ENCODE measurements around the gene ADTRP. TPM values are rescaled to one million over a fixed set of nuclear protein-coding genes. Genes with fewer than 3 reads are reported as not detected.
A peak's percentile ranks its signal among the peaks of the same experiment; 100 is the strongest.

Gene ADTRP
- total and polyA plus RNA-seq, 4 donors, result 0.82 to 7.4 (median 1.2) TPM

DNA sequence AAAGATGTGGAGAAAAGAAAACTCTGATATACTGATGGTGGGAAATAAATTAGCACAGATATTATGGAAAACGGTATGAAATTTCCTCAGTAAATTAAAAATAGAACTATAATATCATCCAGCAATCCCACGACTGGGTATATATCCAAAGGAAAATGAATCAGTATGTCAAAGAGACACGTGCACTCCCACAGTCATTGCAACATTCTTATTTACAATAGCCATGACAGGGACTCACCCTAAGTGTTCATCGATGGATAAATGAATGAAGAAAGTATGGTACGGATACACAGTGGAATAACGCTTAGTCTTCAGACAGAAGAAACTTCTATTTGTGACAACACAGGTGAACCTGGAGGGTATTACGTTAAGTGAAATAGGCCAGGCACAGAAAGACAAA lies 5.7 kb upstream of the ADTRP start:
- no peak for ATAC-seq (ENCODE audit: low FRiP score)
- DNase-seq, result no peak
- no peaks in the 10 kb centered on the region for H3K4me1 ChIP-seq (ENCODE audit: control insufficient read depth in 1 of 2, insufficient read depth in 2 of 2, low read length in 2 of 2)
- WGBS, 2 donors, result 74 to 78% methylated on average over 7 of the region's 7 CpGs
- H3K27ac ChIP-seq (ENCODE audit: low read depth in 1 of 2, low read length in 2 of 2), result no peak overlapping the region
- no peaks in the 10 kb centered on the region for H3K27me3 ChIP-seq (ENCODE audit: control insufficient read depth in 1 of 2, insufficient read depth in 2 of 2, low read length in 1 of 2)
- no peaks in the 10 kb centered on the region for H3K36me3 ChIP-seq (ENCODE audit: control insufficient read depth in 1 of 2, insufficient read depth in 2 of 2, low read length in 1 of 2)
- H3K9me3 ChIP-seq (ENCODE audit: control insufficient read depth, low read length), result no peaks in the 10 kb centered on the region
- H3K4me3 ChIP-seq (ENCODE audit: low read length in 2 of 2), result no peak overlapping the region
- intact Hi-C loops (cut with DNase I), result no loop called here

DNA sequence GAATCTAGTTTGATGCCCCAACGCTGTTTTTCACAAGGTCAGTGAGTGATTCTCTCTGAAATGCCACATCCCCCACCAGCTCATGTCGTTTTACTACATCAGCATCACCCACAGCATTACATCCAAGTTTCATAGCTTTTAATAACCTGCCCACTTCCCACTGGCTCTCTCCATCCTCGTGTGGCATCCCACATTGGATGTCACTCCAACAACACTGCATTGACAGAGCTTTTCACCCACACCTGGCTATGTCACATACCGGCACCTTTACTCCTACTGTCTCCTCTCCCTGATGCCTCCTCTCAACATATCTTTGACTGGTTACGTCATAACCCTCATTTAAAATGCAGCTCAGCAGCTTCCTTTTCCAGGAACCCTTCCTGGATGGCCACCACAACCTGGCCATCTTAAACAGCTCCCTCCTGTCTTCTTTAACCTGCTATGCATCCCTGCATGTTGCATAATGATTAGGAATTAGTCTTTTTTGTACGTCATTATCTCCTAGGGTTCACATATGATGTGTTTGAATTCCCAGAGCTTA lies 5.0 kb upstream of the ADTRP start:
- no peaks in the 10 kb centered on the region for H3K36me3 ChIP-seq (ENCODE audit: control insufficient read depth in 1 of 2, insufficient read depth in 2 of 2, low read length in 1 of 2)
- intact Hi-C loops (cut with DNase I), result no loop called here
- WGBS, 2 donors, result 88 to 90% methylated on average over 6 of the region's 6 CpGs
- ATAC-seq (ENCODE audit: low FRiP score) (no peak), DNase-seq (no peak)
- H3K9me3 ChIP-seq (ENCODE audit: control insufficient read depth, low read length), result no peaks in the 10 kb centered on the region
- H3K4me3 ChIP-seq (ENCODE audit: low read length in 2 of 2), result no peak overlapping the region
- no peaks in the 10 kb centered on the region for H3K27me3 ChIP-seq (ENCODE audit: control insufficient read depth in 1 of 2, insufficient read depth in 2 of 2, low read length in 1 of 2)
- H3K27ac ChIP-seq (ENCODE audit: low read depth in 1 of 2, low read length in 2 of 2), result no peak overlapping the region
- no peaks in the 10 kb centered on the region for H3K4me1 ChIP-seq (ENCODE audit: control insufficient read depth in 1 of 2, insufficient read depth in 2 of 2, low read length in 2 of 2)

DNA sequence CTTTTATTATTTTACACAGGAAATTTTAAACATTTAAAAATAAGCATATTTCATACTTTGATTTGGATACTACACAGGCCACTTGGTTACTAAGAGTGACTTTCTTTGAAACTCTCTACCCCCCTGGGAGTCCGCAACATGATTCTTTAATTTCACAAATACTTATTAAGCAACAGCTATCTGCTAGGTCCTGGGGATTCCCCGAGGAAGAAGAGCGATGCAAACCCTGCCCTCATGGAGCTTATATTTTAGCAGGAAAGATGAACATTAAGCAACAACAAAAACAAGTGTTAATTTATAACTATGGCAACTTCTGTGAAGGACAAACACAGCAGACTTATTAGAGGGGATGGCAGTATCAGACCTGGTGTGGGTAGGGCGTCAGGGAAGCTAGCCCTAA lies 3.9 kb upstream of the ADTRP start:
- no peak overlapping the region for H3K4me3 ChIP-seq (ENCODE audit: low read length in 2 of 2)
- no peaks in the 10 kb centered on the region for H3K27me3 ChIP-seq (ENCODE audit: control insufficient read depth in 1 of 2, insufficient read depth in 2 of 2, low read length in 1 of 2)
- intact Hi-C loops (cut with DNase I), result no loop called here
- DNase-seq, result no peak
- H3K36me3 ChIP-seq (ENCODE audit: control insufficient read depth in 1 of 2, insufficient read depth in 2 of 2, low read length in 1 of 2), result no peaks in the 10 kb centered on the region
- H3K9me3 ChIP-seq (ENCODE audit: control insufficient read depth, low read length), result no peaks in the 10 kb centered on the region
- WGBS, 2 donors, result 87 to 97% methylated on average over 4 of the region's 4 CpGs
- H3K27ac ChIP-seq (ENCODE audit: low read depth in 1 of 2, low read length in 2 of 2), result no peak overlapping the region
- no peaks in the 10 kb centered on the region for H3K4me1 ChIP-seq (ENCODE audit: control insufficient read depth in 1 of 2, insufficient read depth in 2 of 2, low read length in 2 of 2)
- ATAC-seq (ENCODE audit: low FRiP score), result no peak

DNA sequence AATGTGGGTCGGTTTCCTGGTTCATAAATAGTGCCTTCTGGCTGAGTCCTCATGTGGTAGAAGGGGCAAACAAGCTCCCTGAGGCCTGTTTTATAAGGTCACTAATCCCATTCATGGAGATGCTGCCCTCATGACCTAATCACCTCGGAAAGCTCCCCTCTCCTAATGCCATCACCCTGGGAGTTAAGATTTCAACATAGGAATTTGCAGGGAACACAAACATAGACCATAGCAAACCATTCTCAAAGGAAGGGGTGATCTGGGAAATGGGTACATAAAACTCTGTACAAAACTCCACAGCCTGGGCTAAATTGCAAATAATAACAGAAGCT lies 1.5 kb upstream of the ADTRP start:
- Histone ChIP-seq H3K36me3 (ENCODE audit: control insufficient read depth in 1 of 2, insufficient read depth in 2 of 2, low read length in 1 of 2) (no peaks in the 10 kb centered on the region), H3K4me3 (ENCODE audit: low read length in 2 of 2) (no peak overlapping the region), H3K27me3 (ENCODE audit: control insufficient read depth in 1 of 2, insufficient read depth in 2 of 2, low read length in 1 of 2) (no peaks in the 10 kb centered on the region), H3K4me1 (ENCODE audit: control insufficient read depth in 1 of 2, insufficient read depth in 2 of 2, low read length in 2 of 2) (no peaks in the 10 kb centered on the region), H3K9me3 (ENCODE audit: control insufficient read depth, low read length) (no peaks in the 10 kb centered on the region), H3K27ac (ENCODE audit: low read depth in 1 of 2, low read length in 2 of 2) (no peak overlapping the region)
- WGBS, 2 donors, result 71% methylated on average over 2 of the region's 2 CpGs
- intact Hi-C loops (cut with DNase I), result no loop called here
- no peak for ATAC-seq (ENCODE audit: low FRiP score)
- DNase-seq, result no peak

DNA sequence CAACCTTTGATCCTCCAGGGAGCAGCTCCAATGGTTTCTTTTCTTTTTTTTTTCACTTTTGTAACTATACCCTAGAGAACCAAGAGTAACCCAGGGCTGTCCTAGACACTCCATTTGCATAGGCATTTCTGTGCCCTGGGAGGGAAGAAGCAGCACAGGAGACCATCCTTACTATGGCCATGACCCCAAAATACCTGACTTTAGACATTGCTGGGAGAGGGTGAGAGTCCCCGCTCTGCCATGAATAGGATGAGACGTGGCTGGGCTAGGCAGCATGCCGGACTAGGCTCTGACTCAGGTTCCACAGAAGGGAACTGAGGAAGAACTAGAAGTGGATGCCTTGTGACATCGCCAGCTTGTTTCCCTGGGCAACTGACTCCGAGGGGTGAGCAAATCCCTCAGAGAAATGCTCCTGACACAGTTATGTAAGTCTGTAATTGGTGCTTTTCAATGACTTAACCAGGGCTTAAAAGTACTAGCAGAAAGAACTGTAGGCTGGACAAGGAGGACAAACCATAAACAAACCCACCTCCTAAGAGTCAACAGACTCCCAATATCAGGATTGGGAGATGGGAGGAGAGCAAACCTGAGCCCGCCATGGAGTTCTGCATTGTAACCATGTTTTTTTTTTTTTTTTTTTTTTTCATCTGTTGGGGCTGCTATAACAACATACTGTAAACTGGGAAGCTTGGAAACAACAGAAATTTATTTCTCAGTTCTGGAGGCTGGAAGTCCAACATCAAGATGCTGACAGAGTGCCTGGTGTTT lies 910 bp upstream of the ADTRP start:
- Histone ChIP-seq H3K27me3 (ENCODE audit: control insufficient read depth in 1 of 2, insufficient read depth in 2 of 2, low read length in 1 of 2) (no peaks in the 10 kb centered on the region), H3K27ac (ENCODE audit: low read depth in 1 of 2, low read length in 2 of 2) (no peak overlapping the region), H3K4me1 (ENCODE audit: control insufficient read depth in 1 of 2, insufficient read depth in 2 of 2, low read length in 2 of 2) (no peaks in the 10 kb centered on the region), H3K36me3 (ENCODE audit: control insufficient read depth in 1 of 2, insufficient read depth in 2 of 2, low read length in 1 of 2) (no peaks in the 10 kb centered on the region), H3K9me3 (ENCODE audit: control insufficient read depth, low read length) (no peaks in the 10 kb centered on the region), H3K4me3 (ENCODE audit: low read length in 2 of 2) (no peak overlapping the region)
- DNase-seq (peak in 1 of 2 donors; percentile 66), ATAC-seq (ENCODE audit: low FRiP score) (peak; percentile 48)
- intact Hi-C loops (cut with DNase I), result no loop called here
- 83 to 87% methylated on average over 6 of the region's 6 CpGs for WGBS, 2 donors

DNA sequence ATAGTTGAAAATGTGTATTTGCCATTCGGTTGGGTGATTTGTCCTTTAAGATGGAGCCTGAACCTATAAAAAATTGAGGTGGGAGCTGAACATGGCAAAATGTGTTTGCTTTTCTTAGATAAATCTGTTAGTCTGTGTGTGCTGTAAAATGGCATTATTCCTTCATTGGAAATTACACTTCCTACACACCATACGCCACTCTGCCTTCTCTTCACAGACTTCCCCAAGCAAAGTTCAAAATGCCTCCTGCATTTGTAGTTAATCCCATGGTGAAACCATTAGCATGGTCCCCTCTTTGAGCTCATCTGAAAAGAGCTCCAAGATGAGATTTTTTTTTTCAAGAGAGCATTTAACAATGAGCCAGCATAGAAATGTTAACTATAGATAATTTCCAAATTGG lies 567 bp downstream of the ADTRP start:
- Histone ChIP-seq H3K27me3 (ENCODE audit: control insufficient read depth in 1 of 2, insufficient read depth in 2 of 2, low read length in 1 of 2) (no peaks in the 10 kb centered on the region), H3K9me3 (ENCODE audit: control insufficient read depth, low read length) (no peaks in the 10 kb centered on the region), H3K4me3 (ENCODE audit: low read length in 2 of 2) (no peak overlapping the region), H3K36me3 (ENCODE audit: control insufficient read depth in 1 of 2, insufficient read depth in 2 of 2, low read length in 1 of 2) (no peaks in the 10 kb centered on the region), H3K27ac (ENCODE audit: low read depth in 1 of 2, low read length in 2 of 2) (no peak overlapping the region), H3K4me1 (ENCODE audit: control insufficient read depth in 1 of 2, insufficient read depth in 2 of 2, low read length in 2 of 2) (no peaks in the 10 kb centered on the region)
- intact Hi-C loops (cut with DNase I), result no loop called here
- 87 to 89% methylated on average over 2 of the region's 2 CpGs for WGBS, 2 donors
- DNase-seq (no peak), ATAC-seq (ENCODE audit: low FRiP score) (no peak)

DNA sequence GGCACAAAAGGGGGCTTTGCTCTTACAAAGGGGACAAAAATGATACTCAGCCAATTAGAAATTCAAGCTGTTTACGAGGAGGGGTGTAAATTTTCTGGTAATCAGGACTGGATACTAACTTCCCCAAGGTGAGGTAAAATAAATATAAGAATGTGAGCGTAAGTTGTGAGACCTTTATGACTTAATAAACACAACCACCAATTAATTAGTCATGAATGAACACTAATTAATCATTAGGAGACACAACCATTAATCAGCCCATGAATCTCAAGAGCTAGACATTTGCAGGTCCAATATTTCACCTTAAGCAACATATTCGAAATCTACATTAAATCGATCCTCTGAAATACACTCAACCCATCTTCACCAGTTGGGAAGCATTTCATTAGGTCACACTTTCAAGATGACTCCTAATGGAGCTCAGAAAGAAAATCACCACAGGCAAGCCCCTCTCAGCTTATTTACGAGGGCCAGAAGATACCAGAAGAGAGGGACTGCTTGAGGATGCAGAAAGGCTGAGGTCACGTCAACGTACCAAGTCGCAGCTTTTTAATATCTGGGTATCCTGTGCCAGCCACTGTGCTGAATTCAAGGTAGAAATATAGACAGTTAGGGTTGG lies 2.7 kb downstream of the ADTRP start:
- Histone ChIP-seq H3K4me3 (ENCODE audit: low read length in 2 of 2) (no peak overlapping the region), H3K27me3 (ENCODE audit: control insufficient read depth in 1 of 2, insufficient read depth in 2 of 2, low read length in 1 of 2) (no peaks in the 10 kb centered on the region), H3K27ac (ENCODE audit: low read depth in 1 of 2, low read length in 2 of 2) (no peak overlapping the region), H3K36me3 (ENCODE audit: control insufficient read depth in 1 of 2, insufficient read depth in 2 of 2, low read length in 1 of 2) (no peaks in the 10 kb centered on the region), H3K4me1 (ENCODE audit: control insufficient read depth in 1 of 2, insufficient read depth in 2 of 2, low read length in 2 of 2) (no peaks in the 10 kb centered on the region), H3K9me3 (ENCODE audit: control insufficient read depth, low read length) (no peaks in the 10 kb centered on the region)
- intact Hi-C loops (cut with DNase I), result no loop called here
- ATAC-seq (ENCODE audit: low FRiP score), result no peak
- 86% methylated on average over 8 of the region's 8 CpGs for WGBS, 2 donors
- no peak for DNase-seq

DNA sequence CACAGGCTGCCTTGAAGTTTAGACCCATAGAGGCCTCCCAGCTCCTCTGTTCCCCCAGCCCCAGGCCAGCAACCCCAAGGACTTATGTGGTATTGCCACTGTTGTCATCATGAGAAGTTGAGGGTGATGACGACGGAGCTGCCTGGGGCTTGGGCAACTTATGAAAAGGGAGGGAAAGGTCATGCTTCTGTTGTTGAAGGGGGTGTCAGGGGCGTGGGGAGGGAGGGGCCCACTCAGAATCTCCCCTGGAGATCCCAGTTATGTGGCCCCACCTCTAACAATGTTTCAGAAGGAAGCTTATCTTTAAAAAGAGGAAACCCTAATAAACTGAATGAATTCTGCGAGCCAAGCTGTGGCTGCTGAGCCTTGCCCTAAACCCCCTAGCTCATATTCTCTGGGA lies 4.2 kb downstream of the ADTRP start:
- H3K27me3 ChIP-seq (ENCODE audit: control insufficient read depth in 1 of 2, insufficient read depth in 2 of 2, low read length in 1 of 2), result no peaks in the 10 kb centered on the region
- DNase-seq (no peak), ATAC-seq (ENCODE audit: low FRiP score) (no peak)
- H3K27ac ChIP-seq (ENCODE audit: low read depth in 1 of 2, low read length in 2 of 2), result no peak overlapping the region
- H3K36me3 ChIP-seq (ENCODE audit: control insufficient read depth in 1 of 2, insufficient read depth in 2 of 2, low read length in 1 of 2), result no peaks in the 10 kb centered on the region
- 76 to 82% methylated on average over 4 of the region's 4 CpGs for whole genome bisulfite sequencing, 2 donors
- intact Hi-C loops (cut with DNase I), result loop anchor here (5.0 kb wide), 2 partner anchors 33 to 38 kb away; no protein-coding TSS in a partner anchor
- H3K4me1 ChIP-seq (ENCODE audit: control insufficient read depth in 1 of 2, insufficient read depth in 2 of 2, low read length in 2 of 2), result no peaks in the 10 kb centered on the region
- H3K9me3 ChIP-seq (ENCODE audit: control insufficient read depth, low read length), result no peaks in the 10 kb centered on the region
- no peak overlapping the region for H3K4me3 ChIP-seq (ENCODE audit: low read length in 2 of 2)

DNA sequence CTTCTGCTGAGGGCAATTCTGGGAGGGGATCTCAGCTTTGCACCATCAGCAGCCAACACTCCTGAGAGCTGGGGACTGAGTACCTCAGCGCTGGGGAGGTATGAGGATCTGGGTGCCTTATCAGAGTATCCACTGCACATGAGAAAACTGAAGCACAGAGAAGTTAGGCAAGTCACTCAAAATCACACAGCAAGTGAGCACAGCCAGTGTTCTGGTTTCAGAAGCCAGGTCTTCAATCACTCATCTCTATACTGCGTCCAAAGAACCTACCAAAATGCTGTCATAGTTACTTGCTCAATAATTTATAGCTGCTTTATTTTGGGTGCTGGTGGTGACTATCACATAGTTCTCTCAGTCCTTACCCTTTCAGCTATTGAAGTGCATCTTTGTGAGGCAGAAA lies 5.0 kb downstream of the ADTRP start:
- intact Hi-C loops (cut with DNase I), result loop anchor here (5.0 kb wide), 2 partner anchors 34 to 39 kb away; no protein-coding TSS in a partner anchor
- ATAC-seq (ENCODE audit: low FRiP score) (no peak), DNase-seq (no peak)
- no peaks in the 10 kb centered on the region for H3K9me3 ChIP-seq (ENCODE audit: control insufficient read depth, low read length)
- H3K4me1 ChIP-seq (ENCODE audit: control insufficient read depth in 1 of 2, insufficient read depth in 2 of 2, low read length in 2 of 2), result no peaks in the 10 kb centered on the region
- H3K27ac ChIP-seq (ENCODE audit: low read depth in 1 of 2, low read length in 2 of 2), result no peak overlapping the region
- no peaks in the 10 kb centered on the region for H3K27me3 ChIP-seq (ENCODE audit: control insufficient read depth in 1 of 2, insufficient read depth in 2 of 2, low read length in 1 of 2)
- WGBS, 2 donors, result 97 to 98% methylated on average over 2 of the region's 2 CpGs
- H3K4me3 ChIP-seq (ENCODE audit: low read length in 2 of 2), result no peak overlapping the region
- no peaks in the 10 kb centered on the region for H3K36me3 ChIP-seq (ENCODE audit: control insufficient read depth in 1 of 2, insufficient read depth in 2 of 2, low read length in 1 of 2)
